Measurements from ENCODE around the gene GRK7. TPM values are rescaled to one million over a fixed set of nuclear protein-coding genes. Genes with fewer than 3 reads are reported as not detected.

The GRK7 gene
- total RNA-seq, 4 donors from 2014 or later: 0.11 TPM; not detected in 3

GRCh38 chr3:141793476-141794260 lies 30.5 kb downstream of the GRK7 start:
- Histone ChIP-seq H3K27ac (replicated peaks in 1 of 4) (no peak overlapping the region), H3K4me1 (peaks cover 24 to 27% (median 25%) of the 10 kb centered on the region in 4 donors), H3K9me3 (no peaks in the 10 kb centered on the region), H3K27me3 (no peaks in the 10 kb centered on the region), H3K36me3 (no peaks in the 10 kb centered on the region), H3K4me3 (no peak overlapping the region)
- no peak for DNase-seq (ENCODE audit: extremely low spot score)
- TF ChIP-seq POLR2A (IDR thresholded peaks at IDR 0.05; ENCODE audit: low read depth): no peak
- TF ChIP-seq EP300 (IDR thresholded peaks at IDR 0.05): no peak
- TF ChIP-seq CTCF (IDR thresholded peaks at IDR 0.05): no peak
- no peak for TF ChIP-seq POLR2AphosphoS5 (IDR thresholded peaks at IDR 0.05)
- 91% methylated on average over 7 of the region's 8 CpGs for WGBS
- intact Hi-C loops (cut with DNase I): loop anchor here (5.0 kb wide), 1 partner anchor 79 kb away; no protein-coding TSS in a partner anchor

GRCh38 chr3:141795276-141795675 lies 32.1 kb downstream of the GRK7 start:
- H3K27me3 ChIP-seq: no peaks in the 10 kb centered on the region
- intact Hi-C loops (cut with DNase I): no loop called here
- H3K4me1 ChIP-seq: peaks cover 25 to 31% (median 29%) of the 10 kb centered on the region in 4 donors
- DNase-seq (ENCODE audit: extremely low spot score): no peak
- H3K27ac ChIP-seq (replicated peaks in 1 of 4): no peak overlapping the region
- H3K9me3 ChIP-seq: no peaks in the 10 kb centered on the region
- no peak overlapping the region for H3K4me3 ChIP-seq
- TF ChIP-seq CTCF (IDR thresholded peaks at IDR 0.05) (no peak), POLR2AphosphoS5 (IDR thresholded peaks at IDR 0.05) (no peak), EP300 (IDR thresholded peaks at IDR 0.05) (no peak), POLR2A (IDR thresholded peaks at IDR 0.05; ENCODE audit: low read depth) (no peak)
- 90% methylated on average over 2 of the region's 4 CpGs for WGBS
- no peaks in the 10 kb centered on the region for H3K36me3 ChIP-seq

GRCh38 chr3:141795741-141796080 lies 32.5 kb downstream of the GRK7 start:
- no peak for TF ChIP-seq POLR2AphosphoS5 (IDR thresholded peaks at IDR 0.05)
- no peak for TF ChIP-seq EP300 (IDR thresholded peaks at IDR 0.05)
- no peak for TF ChIP-seq POLR2A (IDR thresholded peaks at IDR 0.05; ENCODE audit: low read depth)
- no peak for TF ChIP-seq CTCF (IDR thresholded peaks at IDR 0.05)
- Histone ChIP-seq H3K9me3 (no peaks in the 10 kb centered on the region), H3K27ac (replicated peaks in 1 of 4) (no peak overlapping the region), H3K4me3 (no peak overlapping the region), H3K27me3 (no peaks in the 10 kb centered on the region), H3K4me1 (peaks cover 25 to 31% (median 29%) of the 10 kb centered on the region in 4 donors), H3K36me3 (no peaks in the 10 kb centered on the region)
- no peak for DNase-seq (ENCODE audit: extremely low spot score)
- intact Hi-C loops (cut with DNase I): no loop called here
- WGBS: 87% methylated on average over 5 of the region's 5 CpGs

- DNase-seq (ENCODE audit: extremely low spot score): no peak
- WGBS: 86% methylated on average over 5 of the region's 11 CpGs
- Histone ChIP-seq H3K4me1 (peaks cover 25 to 31% (median 29%) of the 10 kb centered on the region in 4 donors), H3K4me3 (no peak overlapping the region), H3K9me3 (no peaks in the 10 kb centered on the region), H3K36me3 (no peaks in the 10 kb centered on the region), H3K27ac (replicated peaks in 1 of 4) (peak overlapping the region; percentile 72 to 76 (median 75)), H3K27me3 (no peaks in the 10 kb centered on the region)
- intact Hi-C loops (cut with DNase I): no loop called here
- no peak for TF ChIP-seq EP300 (IDR thresholded peaks at IDR 0.05)
- no peak for TF ChIP-seq CTCF (IDR thresholded peaks at IDR 0.05)
- no peak for TF ChIP-seq POLR2AphosphoS5 (IDR thresholded peaks at IDR 0.05)
Measured at GRCh38 chr3:141796081-141796888, 33.1 kb downstream of the GRK7 start.
